HCT116 (cell line): ENCODE results near the gene GOLGA7B. TPM values are rescaled to one million over a fixed set of nuclear protein-coding genes. Genes with fewer than 3 reads are reported as not detected.

ENCODE experiments used
- ATAC-seq: fragments of 200-7000 bp; cut with Tn5 transposase; 2 replicates; pipeline ENCODE4 v1.9.1; 2020; ENCODE audit warnings: mild to moderate bottlenecking, moderate library complexity
- BruUV-seq: library from RNA; stranded (reverse); fragments of 400-500 nt; replicated peaks from 2 replicates; lab custom pipeline; 2021; lab: Mats Ljungman, UMichigan
- CTCF ChIA-PET: fragments of 300-600 bp; sonication (Branson Sonifier 250); formaldehyde crosslinking; loops from one replicate; lab custom pipeline; 2021; ENCODE audit warnings: antibody characterized with exemption; lab: Charles Lee
- POLR2A ChIA-PET: fragments of 300-600, 350-600 bp; sonication (Branson Sonifier 250); formaldehyde crosslinking; loops from one replicate; lab custom pipeline; 2021; ENCODE audit warnings: antibody characterized with exemption; lab: Charles Lee
- RAD21 ChIA-PET, 2 experiments: fragments of 300-600 bp; sonication (Branson Sonifier 250); formaldehyde crosslinking; loops; one replicate each; lab custom pipeline; 2023; ENCODE audit warnings: low total read pairs in 2 of 2; ENCODE audit not compliant: uncharacterized antibody in 2 of 2, unreplicated experiment in 2 of 2, low non-redundant PET in 1 of 2; lab: Charles Lee
- DNase-seq: peaks from one replicate; pipeline ENCODE4 v3.0.0-alpha.2; 2010; ENCODE audit warnings: low read depth, low spot score
- H2AFZ ChIP-seq: fragments of 200-600 bp; shearing (Covaris generic), sonication (generic); 2 replicates; pipeline ENCODE4 v1.6.1; 2017; ENCODE audit warnings: low read depth, mixed run types, mixed read lengths, antibody characterized with exemption, low read length; ENCODE audit not compliant: poor library complexity, severe bottlenecking
- H3K27ac ChIP-seq: 2 replicates; pipeline ENCODE4 v1.5.1; 2012; ENCODE audit warnings: low read depth, low read length
- H3K27me3 ChIP-seq: fragments of 200-600 bp; sonication (generic); 2 replicates; pipeline ENCODE4 v1.6.1; 2016; ENCODE audit warnings: mixed run types, low read length, mixed read lengths; ENCODE audit not compliant: insufficient read depth
- H3K36me3 ChIP-seq, 2 experiments: fragments of 200-500 bp in 1 of 2; fragments of 200-600 bp in 1 of 2; sonication (Bioruptor generic) in 1 of 2; sonication (generic) in 1 of 2; 2 replicates each; pipeline versions ENCODE4 v1.5.1 to v1.6.1; 2014 to 2016; ENCODE audit warnings: low read length in 2 of 2, inconsistent platforms in 1 of 2, mixed read lengths in 1 of 2, mixed run types in 1 of 2; ENCODE audit not compliant: insufficient read depth in 2 of 2, control insufficient read depth in 1 of 2
- H3K4me1 ChIP-seq, 2 experiments: fragments of 200-600 bp in 1 of 2; sonication (generic) in 1 of 2; 2 replicates each; pipeline versions ENCODE4 v1.5.1 to v1.6.1; 2012 to 2017; ENCODE audit warnings: low read length in 2 of 2, inconsistent platforms in 1 of 2, mild to moderate bottlenecking in 1 of 2, mixed read lengths in 1 of 2, mixed run types in 1 of 2, moderate library complexity in 1 of 2; ENCODE audit not compliant: insufficient read depth in 2 of 2, control insufficient read depth in 1 of 2
- H3K4me2 ChIP-seq: fragments of 200-600 bp; sonication (generic); 2 replicates; pipeline ENCODE4 v1.6.1; 2017; ENCODE audit warnings: mixed run types, low read length, mixed read lengths
- H3K4me3 ChIP-seq, 2 experiments: fragments of 200-600 bp in 1 of 2; sonication (generic) in 1 of 2; replicated peaks in 1 of 2; 2 replicates each; pipeline ENCODE4 v1.5.1; 2011 to 2016; ENCODE audit warnings: low read length in 2 of 2, control low read depth in 1 of 2, low read depth in 1 of 2, mild to moderate bottlenecking in 1 of 2, mixed read lengths in 1 of 2, mixed run types in 1 of 2
- H3K79me2 ChIP-seq: fragments of 200-600 bp; sonication (generic); 2 replicates; pipeline ENCODE4 v1.6.1; 2017; ENCODE audit warnings: mild to moderate bottlenecking, mixed run types, low read length, moderate library complexity, mixed read lengths; ENCODE audit not compliant: insufficient read depth
- H3K9ac ChIP-seq: fragments of 200-600 bp; sonication (generic); 2 replicates; pipeline ENCODE4 v1.6.1; 2016; ENCODE audit warnings: low read length, mixed read lengths
- H3K9me2 ChIP-seq: fragments of 200-600 bp; sonication (generic), shearing (Covaris generic); 2 replicates; pipeline ENCODE4 v1.6.1; 2017; ENCODE audit warnings: mixed run types, mild to moderate bottlenecking, moderate library complexity; ENCODE audit not compliant: insufficient read depth
- H3K9me3 ChIP-seq, 2 experiments: fragments of 200-500 bp in 1 of 2; fragments of 200-600 bp in 1 of 2; sonication (Bioruptor generic) in 1 of 2; sonication (generic) in 1 of 2; 2 replicates each; pipeline ENCODE4 v1.6.1; 2014 to 2017; ENCODE audit warnings: low read length in 2 of 2, mixed read lengths in 2 of 2, inconsistent platforms in 1 of 2, low read depth in 1 of 2, mild to moderate bottlenecking in 1 of 2, mixed run types in 1 of 2, moderate library complexity in 1 of 2; ENCODE audit not compliant: control insufficient read depth in 1 of 2, insufficient read depth in 1 of 2
- H4K20me1 ChIP-seq: fragments of 200-600 bp; sonication (generic), shearing (Covaris generic); 2 replicates; pipeline ENCODE4 v1.6.1; 2017; ENCODE audit warnings: mixed run types, mild to moderate bottlenecking, moderate library complexity; ENCODE audit not compliant: insufficient read depth
- CEBPB ChIP-seq: IDR thresholded peaks from 2 replicates; pipeline ENCODE4 v1.6.1; 2012; ENCODE audit warnings: low read depth
- ELF1 ChIP-seq: IDR thresholded peaks from 2 replicates; pipeline ENCODE4 v1.6.1; 2012; ENCODE audit warnings: low read depth, borderline replicate concordance
- FOSL1 ChIP-seq: IDR thresholded peaks from 2 replicates; pipeline ENCODE4 v1.6.1; 2012; ENCODE audit warnings: low read depth
- POLR2AphosphoS5 ChIP-seq: IDR thresholded peaks from 2 replicates; pipeline ENCODE4 v1.6.1; 2011; ENCODE audit warnings: mild to moderate bottlenecking, low read depth, low read length, moderate library complexity
- SRF ChIP-seq: IDR thresholded peaks from 2 replicates; pipeline ENCODE4 v1.6.1; 2012; ENCODE audit warnings: low read depth
- TCF7L2 ChIP-seq: IDR thresholded peaks from 2 replicates; pipeline ENCODE4 v1.7.0; 2011; ENCODE audit warnings: borderline replicate concordance, inconsistent platforms; ENCODE audit not compliant: insufficient read depth, insufficient read length; ENCODE audit errors: extremely low read depth
- ZNF274 ChIP-seq: fragments of 200-500 bp; sonication (Bioruptor generic); IDR thresholded peaks from 2 replicates; pipeline ENCODE4 v1.6.1; 2014; ENCODE audit warnings: mild to moderate bottlenecking, low read depth, low read length, inconsistent platforms
- intact Hi-C: fragments of 100-400 bp; cut with micrococcal nuclease; formaldehyde crosslinking; loops from 2 replicates; pipeline ENCODE4 v1.10.0; 2022
- total RNA-seq: library from RNA; stranded (reverse); gene quantifications from one replicate; pipeline ENCODE4 v1.2.1, GENCODE V29; 2021; ENCODE audit not compliant: unreplicated experiment
- TF ChIP-seq, protein P1 (sequence below): IDR thresholded peaks from 2 replicates; pipeline ENCODE4 v1.6.1; 2012
- TF ChIP-seq, protein P2 (sequence below), 3 experiments: fragments of 200-600 bp in 1 of 3; sonication (generic) in 1 of 3; IDR thresholded peaks in 2 of 3; conservative IDR thresholded peaks in 1 of 3; 2 replicates each; pipeline ENCODE4 v1.5.1; 2012 to 2017; ENCODE audit warnings: low read depth in 2 of 3, low read length in 2 of 3, antibody characterized with exemption in 1 of 3, borderline replicate concordance in 1 of 3, control low read depth in 1 of 3, mild to moderate bottlenecking in 1 of 3, mixed read lengths in 1 of 3, mixed run types in 1 of 3, moderate library complexity in 1 of 3; ENCODE audit not compliant: insufficient read depth in 1 of 3

GOLGA7B gene
- total RNA-seq, 1 experiment from 2014 or later: 1.0 TPM

DNA sequence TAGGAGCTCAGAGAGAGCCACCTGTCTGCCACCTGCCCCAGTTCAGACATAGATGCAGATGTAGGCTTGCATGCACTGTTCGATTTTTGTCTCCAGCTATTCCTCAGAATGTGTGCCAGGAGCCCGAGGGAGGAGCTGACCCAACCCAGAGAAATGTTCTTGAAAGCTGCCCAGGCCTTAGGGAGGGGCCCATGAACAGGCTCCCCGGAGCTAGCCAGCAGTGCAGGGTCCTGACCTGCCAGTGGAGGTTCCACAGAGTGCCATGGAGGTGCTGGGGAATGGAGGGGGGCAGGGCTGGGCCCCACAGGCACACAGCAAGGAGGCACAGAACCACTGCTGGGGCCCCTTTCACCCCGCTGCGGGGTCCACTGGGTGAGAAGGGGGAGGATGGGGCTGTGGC is 48.2 kb upstream of the GOLGA7B start:
- Histone ChIP-seq H3K36me3 (no peaks in the 10 kb centered on the region), H3K9ac (no peak overlapping the region), H3K4me2 (no peak overlapping the region), H2AFZ (no peak overlapping the region), H3K4me3 (no peak overlapping the region), H3K79me2 (no peaks in the 10 kb centered on the region), H3K9me3 (no peaks in the 10 kb centered on the region; a peak in 1 of 4 replicates), H3K27ac (no peak overlapping the region), H4K20me1 (no peaks in the 10 kb centered on the region), H3K9me2 (no peaks in the 10 kb centered on the region), H3K4me1 (peaks cover 0 to 7% of the 10 kb centered on the region in 2 experiments; a peak in 2 of 4 replicates), H3K27me3 (no peaks in the 10 kb centered on the region; the same call in 1 of the 2 replicates)
- intact Hi-C loops: no loop called here
- RAD21 ChIA-PET: no interaction called here
- TF ChIP-seq CEBPB (no peak), POLR2AphosphoS5 (no peak), ELF1 (no peak), TCF7L2 (no peak), ZNF274 (no peak), FOSL1 (no peak), SRF (no peak)
- TF ChIP-seq, protein P1, sequence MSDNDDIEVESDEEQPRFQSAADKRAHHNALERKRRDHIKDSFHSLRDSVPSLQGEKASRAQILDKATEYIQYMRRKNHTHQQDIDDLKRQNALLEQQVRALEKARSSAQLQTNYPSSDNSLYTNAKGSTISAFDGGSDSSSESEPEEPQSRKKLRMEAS: no peak
- TF ChIP-seq, protein P2, sequence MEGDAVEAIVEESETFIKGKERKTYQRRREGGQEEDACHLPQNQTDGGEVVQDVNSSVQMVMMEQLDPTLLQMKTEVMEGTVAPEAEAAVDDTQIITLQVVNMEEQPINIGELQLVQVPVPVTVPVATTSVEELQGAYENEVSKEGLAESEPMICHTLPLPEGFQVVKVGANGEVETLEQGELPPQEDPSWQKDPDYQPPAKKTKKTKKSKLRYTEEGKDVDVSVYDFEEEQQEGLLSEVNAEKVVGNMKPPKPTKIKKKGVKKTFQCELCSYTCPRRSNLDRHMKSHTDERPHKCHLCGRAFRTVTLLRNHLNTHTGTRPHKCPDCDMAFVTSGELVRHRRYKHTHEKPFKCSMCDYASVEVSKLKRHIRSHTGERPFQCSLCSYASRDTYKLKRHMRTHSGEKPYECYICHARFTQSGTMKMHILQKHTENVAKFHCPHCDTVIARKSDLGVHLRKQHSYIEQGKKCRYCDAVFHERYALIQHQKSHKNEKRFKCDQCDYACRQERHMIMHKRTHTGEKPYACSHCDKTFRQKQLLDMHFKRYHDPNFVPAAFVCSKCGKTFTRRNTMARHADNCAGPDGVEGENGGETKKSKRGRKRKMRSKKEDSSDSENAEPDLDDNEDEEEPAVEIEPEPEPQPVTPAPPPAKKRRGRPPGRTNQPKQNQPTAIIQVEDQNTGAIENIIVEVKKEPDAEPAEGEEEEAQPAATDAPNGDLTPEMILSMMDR (IDR thresholded peaks at IDR 0.05 in 2 of 3, conservative IDR thresholded peaks at IDR 0.05 in 1 of 3; ENCODE audit: borderline replicate concordance in 1 of 3, insufficient read depth in 1 of 3, low read depth in 2 of 3, low read length in 2 of 3): no peak
- POLR2A ChIA-PET: no interaction called here
- no TSS peak for BruUV-seq
- ATAC-seq: no peak
- no peak for DNase-seq
- CTCF ChIA-PET: interaction anchor here (0.6 to 1.4 kb wide), 3 partner anchors 10 to 240 kb away, joined by 3 to 4 read pairs (median 3); no protein-coding TSS in a partner anchor
